Neuronal stem cell (in vitro differentiated cells): ENCODE data around the gene FIBIN.

Experiments
- DNase-seq: peaks from one replicate; pipeline ENCODE4 v3.0.0-alpha.2; 2013; ENCODE audit warnings: low spot score
- H2AFZ ChIP-seq: one replicate; pipeline ENCODE4 v1.6.1; 2013; ENCODE audit warnings: mild to moderate bottlenecking, low read length, inconsistent platforms
- H2AK5ac ChIP-seq: 2 replicates; pipeline ENCODE4 v1.6.1; 2013; ENCODE audit warnings: low read depth, mild to moderate bottlenecking, inconsistent platforms, low read length, moderate library complexity, mixed read lengths
- H2BK120ac ChIP-seq: 2 replicates; pipeline ENCODE4 v1.6.1; 2013; ENCODE audit warnings: low read depth, mild to moderate bottlenecking, inconsistent platforms, low read length, moderate library complexity, mixed read lengths
- H2BK12ac ChIP-seq: one replicate; pipeline ENCODE4 v1.6.1; 2013; ENCODE audit warnings: low read length, inconsistent platforms
- H2BK15ac ChIP-seq: 2 replicates; pipeline ENCODE4 v1.6.1; 2013; ENCODE audit warnings: mild to moderate bottlenecking, low read length, inconsistent platforms, mixed read lengths
- H2BK5ac ChIP-seq: one replicate; pipeline ENCODE4 v1.6.1; 2013; ENCODE audit warnings: inconsistent platforms, mild to moderate bottlenecking, low read length, moderate library complexity
- H3K14ac ChIP-seq: one replicate; pipeline ENCODE4 v1.6.1; 2013; ENCODE audit warnings: low read length, inconsistent platforms
- H3K18ac ChIP-seq: 2 replicates; pipeline ENCODE4 v1.6.1; 2013; ENCODE audit warnings: low read length, inconsistent platforms
- H3K23ac ChIP-seq: 2 replicates; pipeline ENCODE4 v1.6.1; 2013; ENCODE audit warnings: low read depth, mild to moderate bottlenecking, mixed read lengths, low read length, inconsistent platforms; ENCODE audit not compliant: poor library complexity
- H3K27ac ChIP-seq: replicated peaks from 3 replicates; pipeline ENCODE4 v1.5.1; 2013; ENCODE audit warnings: low read length, inconsistent platforms
- H3K27me3 ChIP-seq, 3 experiments: 2 replicates each; pipeline ENCODE4 v1.6.1; 2013; ENCODE audit warnings: low read length in 3 of 3, mild to moderate bottlenecking in 2 of 3, inconsistent platforms in 1 of 3, low read depth in 1 of 3, mixed read lengths in 1 of 3, moderate library complexity in 1 of 3; ENCODE audit not compliant: control insufficient read depth in 3 of 3, insufficient read depth in 3 of 3
- H3K36me3 ChIP-seq, 2 donors: replicated peaks in 1 of 2; 2 replicates each; pipeline ENCODE4 v1.6.1; 2013; ENCODE audit warnings: low read length in 2 of 2; ENCODE audit not compliant: control insufficient read depth in 2 of 2, insufficient read depth in 2 of 2
- H3K4ac ChIP-seq: 2 replicates; pipeline ENCODE4 v1.6.1; 2013; ENCODE audit warnings: inconsistent platforms, mild to moderate bottlenecking, low read length, moderate library complexity
- H3K4me1 ChIP-seq, 2 donors: 1 replicate in 1 of 2; 2 replicates in 1 of 2; pipeline ENCODE4 v1.6.1; 2013; ENCODE audit warnings: low read length in 2 of 2, low read depth in 1 of 2; ENCODE audit not compliant: control insufficient read depth in 2 of 2, insufficient read depth in 1 of 2
- H3K4me2 ChIP-seq: one replicate; pipeline ENCODE4 v1.6.1; 2013; ENCODE audit warnings: mild to moderate bottlenecking, low read length, inconsistent platforms; ENCODE audit not compliant: insufficient read depth, poor library complexity, severe bottlenecking
- H3K4me3 ChIP-seq, 2 donors: 2 replicates each; pipeline ENCODE4 v1.5.1; 2013; ENCODE audit warnings: low read length in 2 of 2, mild to moderate bottlenecking in 2 of 2, inconsistent platforms in 1 of 2, moderate library complexity in 1 of 2
- H3K79me1 ChIP-seq: one replicate; pipeline ENCODE4 v1.6.1; 2013; ENCODE audit warnings: low read depth, mild to moderate bottlenecking, inconsistent platforms, low read length, moderate library complexity
- H3K9ac ChIP-seq: one replicate; pipeline ENCODE4 v1.6.1; 2013; ENCODE audit warnings: mild to moderate bottlenecking, low read depth, low read length, inconsistent platforms; ENCODE audit not compliant: poor library complexity
- H3K9me3 ChIP-seq, 2 donors: replicated peaks in 1 of 2; 2 replicates each; pipeline versions ENCODE3 to v1.6.1; 2013; ENCODE audit warnings: low read length in 2 of 2, mild to moderate bottlenecking in 2 of 2, inconsistent platforms in 1 of 2, low read depth in 1 of 2, mixed read lengths in 1 of 2, moderate library complexity in 1 of 2; ENCODE audit not compliant: control insufficient read depth in 2 of 2, insufficient read depth in 1 of 2
- H4K8ac ChIP-seq: one replicate; pipeline ENCODE4 v1.6.1; 2013; ENCODE audit warnings: low read depth, mild to moderate bottlenecking, inconsistent platforms, low read length, moderate library complexity
- H4K91ac ChIP-seq: one replicate; pipeline ENCODE4 v1.6.1; 2013; ENCODE audit warnings: low read length, low read depth, mild to moderate bottlenecking, inconsistent platforms; ENCODE audit not compliant: poor library complexity
- WGBS, 2 donors: extraction: QIAGEN DNeasy Blood & Tissue Kit; methylation state at CpG; one replicate each; pipeline ENCODE4 v1.1.7; 2013; ENCODE audit warnings: missing lambda C conversion rate in 2 of 2, mixed read lengths in 1 of 2; ENCODE audit not compliant: insufficient read length in 2 of 2, insufficient replicate concordance in 1 of 2; ENCODE audit errors: extremely low coverage in 2 of 2; 5-methylcytosine and 5-hydroxymethylcytosine counted together

The FIBIN gene

GRCh38 chr11:27012234-27012921 is 18.5 kb downstream of the FIBIN start:
- Histone ChIP-seq H3K4me1 (peaks cover 0 to 22% of the 10 kb centered on the region in 2 donors), H4K8ac (no peak overlapping the region), H3K9me3 (no peaks in the 10 kb centered on the region), H3K9ac (no peak overlapping the region), H2BK15ac (no peak overlapping the region), H3K27me3 (no peaks in the 10 kb centered on the region), H2BK5ac (no peak overlapping the region), H2BK12ac (no peak overlapping the region), H3K4ac (no peak overlapping the region), H2AFZ (peak overlapping the region; percentile 85), H3K18ac (no peak overlapping the region), H3K4me2 (no peak overlapping the region), H2AK5ac (no peak overlapping the region), H3K14ac (no peak overlapping the region), H3K36me3 (no peaks in the 10 kb centered on the region), H3K27ac (no peak overlapping the region), H3K23ac (no peak overlapping the region), H3K79me1 (no peaks in the 10 kb centered on the region), H3K4me3 (no peak overlapping the region), H4K91ac (no peak overlapping the region), H2BK120ac (no peak overlapping the region)
- peak; percentile 9 for DNase-seq
- no CpG with 5 or more reads among the region's 4 CpGs for WGBS, 2 donors

- DNase-seq = no peak
- H3K4ac ChIP-seq = no peak overlapping the region
- no peaks in the 10 kb centered on the region for H3K9me3 ChIP-seq
- H3K27ac ChIP-seq = no peak overlapping the region
- H2BK15ac ChIP-seq = no peak overlapping the region
- H2BK120ac ChIP-seq = no peak overlapping the region
- H3K23ac ChIP-seq = no peak overlapping the region
- H2BK5ac ChIP-seq = no peak overlapping the region
- H4K91ac ChIP-seq = no peak overlapping the region
- H3K27me3 ChIP-seq = no peaks in the 10 kb centered on the region
- H4K8ac ChIP-seq = no peak overlapping the region
- H3K79me1 ChIP-seq = no peaks in the 10 kb centered on the region
- no peaks in the 10 kb centered on the region for H3K36me3 ChIP-seq
- no CpG with 5 or more reads among the region's 4 CpGs for WGBS, 2 donors
- H3K9ac ChIP-seq = no peak overlapping the region
- no peak overlapping the region for H3K14ac ChIP-seq
- no peak overlapping the region for H3K4me3 ChIP-seq
- H2AK5ac ChIP-seq = no peak overlapping the region
- H2AFZ ChIP-seq = peak overlapping the region; percentile 71
- H3K18ac ChIP-seq = no peak overlapping the region
- no peak overlapping the region for H3K4me2 ChIP-seq
- H3K4me1 ChIP-seq = peaks cover 0 to 22% of the 10 kb centered on the region in 2 donors
- no peak overlapping the region for H2BK12ac ChIP-seq
These were observed 20.0 kb downstream of the FIBIN start for GRCh38 chr11:27013781-27014361.

- Histone ChIP-seq H3K4me1 (peaks cover 0 to under 1% of the 10 kb centered on the region in 2 donors), H2BK120ac (no peak overlapping the region), H3K4ac (no peak overlapping the region), H3K27ac (no peak overlapping the region), H3K4me2 (no peak overlapping the region), H3K18ac (no peak overlapping the region), H2BK12ac (no peak overlapping the region), H3K23ac (no peak overlapping the region), H2AFZ (no peak overlapping the region), H3K9me3 (no peaks in the 10 kb centered on the region), H3K9ac (no peak overlapping the region), H2AK5ac (no peak overlapping the region), H3K14ac (no peak overlapping the region), H4K8ac (no peak overlapping the region), H2BK15ac (no peak overlapping the region), H2BK5ac (no peak overlapping the region), H3K27me3 (no peaks in the 10 kb centered on the region), H4K91ac (no peak overlapping the region), H3K79me1 (no peaks in the 10 kb centered on the region), H3K36me3 (no peaks in the 10 kb centered on the region), H3K4me3 (no peak overlapping the region)
- no peak for DNase-seq
These were observed 25.1 kb downstream of the FIBIN start for GRCh38 chr11:27018902-27019529.

- Histone ChIP-seq H3K27ac (no peak overlapping the region), H2BK12ac (no peak overlapping the region), H2BK120ac (no peak overlapping the region), H3K23ac (no peak overlapping the region), H3K4me1 (no peaks in the 10 kb centered on the region), H3K4ac (no peak overlapping the region), H3K9me3 (no peaks in the 10 kb centered on the region), H4K91ac (no peak overlapping the region), H3K27me3 (no peaks in the 10 kb centered on the region), H3K36me3 (no peaks in the 10 kb centered on the region), H3K4me2 (no peak overlapping the region), H3K4me3 (no peak overlapping the region), H4K8ac (no peak overlapping the region), H2AFZ (no peak overlapping the region), H2BK5ac (no peak overlapping the region), H3K79me1 (no peaks in the 10 kb centered on the region), H3K18ac (no peak overlapping the region), H3K14ac (no peak overlapping the region), H2BK15ac (no peak overlapping the region), H2AK5ac (no peak overlapping the region), H3K9ac (no peak overlapping the region)
- DNase-seq = no peak
- no CpG with 5 or more reads among the region's 2 CpGs for WGBS, 2 donors
These were observed 26.8 kb downstream of the FIBIN start for GRCh38 chr11:27020751-27021150.
